GM13976 (cell line): Measurements from ENCODE around the gene FBRS.

Experiments
- DNase-seq: peaks from one replicate; pipeline ENCODE4 v3.0.0; 2012; ENCODE audit warnings: low spot score
- CTCF ChIP-seq: IDR thresholded peaks from 2 replicates; pipeline ENCODE4 v1.5.1; 2012; ENCODE audit warnings: borderline replicate concordance, mild to moderate bottlenecking; ENCODE audit not compliant: insufficient read depth; ENCODE audit errors: extremely low read depth, missing control alignments, control extremely low read depth
- in situ Hi-C: fragments of 300-500 bp; cut with MboI; formaldehyde crosslinking; loops from one replicate; pipeline ENCODE4 v1.12.0; 2022; ENCODE audit warnings: low sequenced_read_pairs, mixed read lengths, inconsistent platforms; ENCODE audit not compliant: unreplicated experiment

The FBRS gene

DNA sequence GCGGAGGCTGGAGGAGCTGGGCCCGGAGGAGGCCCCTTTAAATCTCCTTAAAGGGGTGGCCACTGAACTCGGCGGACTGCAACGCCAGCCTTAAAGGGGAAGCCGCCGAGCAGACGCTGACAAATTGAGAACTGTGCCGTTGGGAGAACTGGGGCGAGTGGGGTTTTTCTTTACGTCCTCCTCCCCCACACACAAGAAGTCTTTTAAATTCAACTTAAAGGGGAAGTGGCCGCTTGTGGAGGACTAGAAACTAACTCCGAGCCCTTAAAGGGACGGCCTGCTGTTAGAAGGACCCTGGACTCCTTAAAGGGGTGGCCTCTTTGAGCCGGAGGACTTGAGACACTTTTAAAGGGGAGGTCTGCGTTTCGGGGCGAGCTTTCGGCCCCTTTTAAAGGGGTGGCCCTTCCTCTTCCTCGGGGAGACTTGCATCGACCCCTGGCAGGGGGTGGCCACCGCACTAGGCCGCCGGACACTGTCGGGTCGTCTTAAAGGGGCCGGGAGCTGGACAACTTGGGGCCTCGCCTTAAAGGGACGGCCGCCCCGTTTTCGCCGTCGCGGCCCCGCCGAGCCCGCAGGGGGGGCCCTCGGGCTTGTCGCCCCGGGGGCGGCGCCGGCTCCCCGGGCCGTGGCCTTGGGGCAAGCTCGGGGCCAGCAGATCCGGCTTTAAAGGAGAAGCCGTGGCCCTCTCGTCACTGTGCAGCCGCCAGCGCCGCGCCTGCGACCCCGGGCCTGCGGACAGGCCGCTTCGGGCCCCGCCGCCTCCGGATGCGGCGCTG, 688 bp downstream of the FBRS start:
- DNase-seq: peak; percentile 87
- TF ChIP-seq CTCF: peak; percentile 43
- in situ Hi-C loops: no loop called here

- no peak for TF ChIP-seq CTCF
- DNase-seq: no peak
- in situ Hi-C loops: no loop called here
Observed at GRCh38 chr16:30659507-30660423, 1.5 kb downstream of the FBRS start.

- peak; percentile 83 for DNase-seq
Observed at GRCh38 chr16:30660424-30661261, 2.4 kb downstream of the FBRS start.

DNA sequence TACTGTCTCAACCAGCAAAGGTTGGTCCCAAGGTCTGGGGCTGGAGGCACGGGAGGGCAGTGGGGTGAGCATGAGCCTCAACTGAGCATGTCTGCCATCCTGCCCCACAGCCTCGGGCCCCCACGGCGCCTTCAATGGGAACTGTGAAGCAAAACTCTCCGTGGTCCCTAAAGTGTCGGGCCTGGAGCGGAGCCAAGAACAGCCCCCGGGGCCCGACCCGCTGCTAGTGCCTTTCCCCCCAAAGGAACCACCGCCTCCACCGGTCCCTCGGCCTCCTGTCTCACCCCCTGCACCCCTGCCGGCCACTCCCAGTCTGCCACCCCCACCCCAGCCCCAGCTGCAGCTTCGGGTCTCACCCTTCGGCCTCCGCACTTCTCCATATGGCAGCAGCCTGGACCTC, 4.2 kb downstream of the FBRS start:
- no peak for TF ChIP-seq CTCF
- no peak for DNase-seq
- in situ Hi-C loops: no loop called here

More at GRCh38 chr16:30660424-30661261, 2.4 kb downstream of the FBRS start:
- in situ Hi-C loops: no loop called here
- TF ChIP-seq CTCF: no peak

DNA sequence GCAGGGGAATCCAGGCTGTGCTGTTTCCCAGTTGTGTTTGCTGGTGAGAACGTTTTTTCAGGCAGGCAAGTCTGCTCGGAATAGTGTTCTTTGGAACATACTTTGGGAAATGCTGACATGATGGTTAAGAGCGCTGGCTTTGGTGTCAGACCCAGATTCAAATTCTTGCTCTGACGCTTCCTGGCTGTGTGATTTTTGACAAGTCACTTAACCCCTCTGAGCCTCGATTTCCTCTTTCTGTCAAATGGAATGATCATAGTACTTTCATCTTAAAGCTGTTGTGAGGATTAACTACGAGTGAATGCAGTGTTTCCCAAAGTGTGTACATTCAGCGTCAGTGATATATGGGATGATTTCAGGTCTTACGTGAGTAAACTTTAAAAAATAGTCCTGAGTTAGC, 4.8 kb downstream of the FBRS start:
- no peak for TF ChIP-seq CTCF
- no peak for DNase-seq
- in situ Hi-C loops: no loop called here

DNA sequence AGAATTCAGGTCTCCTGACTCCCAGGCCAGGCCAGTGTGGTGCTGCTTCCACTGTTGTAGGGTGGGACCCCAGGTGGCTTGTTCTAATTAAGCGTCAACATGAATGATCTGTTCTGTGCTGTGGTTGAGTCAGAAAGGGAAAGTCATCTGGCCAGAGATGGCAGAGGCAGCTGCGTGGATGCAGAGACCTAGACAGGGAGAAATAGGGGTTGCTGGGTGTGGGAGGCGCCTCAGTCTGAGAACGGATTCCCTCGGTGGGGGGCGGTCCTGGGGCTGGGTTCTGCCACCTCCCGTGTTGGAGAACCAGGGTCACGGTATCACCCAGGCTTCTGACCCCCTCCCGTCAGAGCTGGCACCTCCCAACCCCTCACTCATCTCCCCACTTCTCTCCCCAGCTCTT, 5.6 kb downstream of the FBRS start:
- no peak for DNase-seq
- in situ Hi-C loops: no loop called here
- no peak for TF ChIP-seq CTCF
